Measurements from ENCODE around the gene WDR1.

DNA sequence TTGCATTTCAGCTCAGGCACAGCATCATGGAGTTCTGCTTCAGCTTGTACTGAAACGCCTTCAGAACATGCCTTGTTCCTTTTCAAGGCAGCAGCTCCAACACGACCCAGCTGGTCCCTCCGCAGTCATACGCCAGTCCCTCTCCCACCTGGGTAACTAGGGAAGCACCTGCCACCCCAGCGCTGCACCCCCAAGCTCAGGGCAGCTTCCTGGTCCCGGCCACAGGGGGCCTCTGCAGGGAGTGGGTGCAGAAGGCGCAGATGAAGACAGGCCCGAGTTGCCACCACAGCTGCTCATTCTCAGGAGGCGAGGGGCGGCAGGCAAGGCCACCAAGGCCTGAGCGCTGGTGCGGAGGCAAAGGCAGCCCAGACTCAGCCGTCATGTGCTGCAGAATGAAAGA, 21.8 kb downstream of the WDR1 start:
- TF ChIP-seq EZH2 (IDR thresholded peaks at IDR 0.05) = no peak
- no peak for TF ChIP-seq FOXP2 (optimal IDR thresholded peaks at IDR 0.05; ENCODE audit: control extremely low read depth, extremely low read length, insufficient read depth)
- no peak for TF ChIP-seq POLR2AphosphoS5 (IDR thresholded peaks at IDR 0.05; ENCODE audit: borderline replicate concordance, low read depth, low read length)
